SW 1271 (cell line): ENCODE measurements around the gene NOL4L.

Experiments used
- DNase-seq, 2 experiments: peaks; one replicate each; lab custom pipeline; 2025; lab: John Stamatoyannopoulos, UW

NOL4L gene

GRCh38 chr20:32539817-32540675 lies 45.1 kb downstream of the NOL4L start:
- no peak for DNase-seq

DNA sequence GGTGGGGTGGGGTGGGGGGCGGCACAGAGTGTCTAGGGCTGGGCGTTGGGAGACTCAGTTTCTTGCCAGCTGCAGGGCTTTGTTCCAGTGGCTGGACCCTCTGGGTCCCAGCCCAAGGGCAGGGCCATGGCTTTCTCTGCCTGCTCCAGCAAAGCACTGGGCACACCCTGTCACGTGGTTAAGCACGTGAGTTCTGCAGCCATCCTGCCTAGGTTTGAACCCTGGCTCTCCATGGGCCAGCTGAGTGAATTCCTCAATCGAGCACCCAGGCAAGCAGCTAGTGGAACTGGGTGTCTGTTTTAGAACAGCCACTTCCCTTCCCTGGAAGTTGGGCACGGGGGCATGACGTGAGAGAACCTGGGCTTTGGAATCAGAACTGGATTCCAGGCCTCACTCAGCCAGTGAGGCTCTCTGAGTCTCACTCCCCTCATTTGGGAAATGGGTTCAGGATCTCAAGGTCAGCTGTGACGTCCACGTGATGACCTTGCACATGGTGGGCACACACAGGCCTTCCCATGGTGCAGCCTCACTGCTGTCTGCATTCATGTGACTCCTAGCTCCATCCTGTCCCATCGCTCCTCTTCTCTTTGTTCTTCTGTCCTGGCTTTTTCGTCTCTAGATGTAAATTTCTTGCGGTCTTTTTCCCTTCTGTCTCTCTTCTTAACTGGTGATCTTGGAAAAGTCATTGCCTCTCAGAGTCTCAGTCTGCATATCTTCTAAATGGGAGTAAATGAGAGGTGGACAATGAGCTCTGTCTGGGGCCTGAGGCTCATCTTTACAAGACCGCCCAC lies 45.9 kb downstream of the NOL4L start:
- no peak for DNase-seq

GRCh38 chr20:32538526-32538939 lies 46.6 kb downstream of the NOL4L start:
- no peak for DNase-seq

- DNase-seq = no peak
Measured at GRCh38 chr20:32537657-32538525, 47.2 kb downstream of the NOL4L start.

- DNase-seq = no peak
Measured at GRCh38 chr20:32536851-32537656, 48.1 kb downstream of the NOL4L start.

DNA sequence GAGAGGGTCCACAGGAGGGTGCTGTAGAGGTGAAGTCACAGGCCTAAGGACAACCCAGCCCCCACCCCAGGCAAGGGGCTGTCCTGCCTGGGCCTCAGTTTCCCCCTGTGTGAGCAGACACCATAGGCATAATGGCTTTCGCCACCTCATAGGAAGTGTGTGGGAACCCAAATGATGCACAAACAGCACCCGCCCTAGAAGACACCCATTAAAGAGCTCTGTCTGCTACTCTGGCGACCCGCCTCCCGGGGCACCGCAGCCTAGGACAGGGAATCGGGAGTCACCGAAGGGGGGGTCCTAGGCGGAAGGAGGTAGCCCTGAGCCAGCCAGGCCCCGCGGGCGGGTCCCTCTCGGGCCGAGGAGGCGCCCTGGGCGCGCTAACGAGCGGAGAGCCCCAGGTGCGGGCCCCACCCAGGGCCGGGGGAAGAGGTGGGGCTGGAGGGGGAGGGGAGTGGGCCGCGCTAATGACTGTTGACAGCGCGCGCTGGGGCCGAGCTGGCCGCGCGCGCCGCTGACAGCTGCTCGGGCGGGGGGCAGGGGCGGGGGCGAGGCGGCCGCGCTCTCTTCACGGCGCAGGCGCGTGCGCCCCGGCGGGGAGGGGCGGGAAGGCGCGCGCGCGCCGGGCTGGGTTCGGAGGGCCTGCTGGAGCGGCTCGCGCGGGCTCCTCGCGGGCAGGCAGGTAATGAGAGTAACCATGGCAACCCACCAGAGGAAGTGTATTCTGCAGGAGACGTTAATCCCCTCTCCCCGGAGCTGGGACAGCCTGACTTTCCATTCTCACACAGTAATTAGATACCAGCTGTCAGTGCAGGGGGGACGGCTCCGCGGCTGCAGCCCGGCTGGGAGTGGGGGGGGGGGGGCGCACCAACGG lies 48.9 kb downstream of the NOL4L start:
- DNase-seq = peak in 1 of 2 experiments; percentile 47

DNA sequence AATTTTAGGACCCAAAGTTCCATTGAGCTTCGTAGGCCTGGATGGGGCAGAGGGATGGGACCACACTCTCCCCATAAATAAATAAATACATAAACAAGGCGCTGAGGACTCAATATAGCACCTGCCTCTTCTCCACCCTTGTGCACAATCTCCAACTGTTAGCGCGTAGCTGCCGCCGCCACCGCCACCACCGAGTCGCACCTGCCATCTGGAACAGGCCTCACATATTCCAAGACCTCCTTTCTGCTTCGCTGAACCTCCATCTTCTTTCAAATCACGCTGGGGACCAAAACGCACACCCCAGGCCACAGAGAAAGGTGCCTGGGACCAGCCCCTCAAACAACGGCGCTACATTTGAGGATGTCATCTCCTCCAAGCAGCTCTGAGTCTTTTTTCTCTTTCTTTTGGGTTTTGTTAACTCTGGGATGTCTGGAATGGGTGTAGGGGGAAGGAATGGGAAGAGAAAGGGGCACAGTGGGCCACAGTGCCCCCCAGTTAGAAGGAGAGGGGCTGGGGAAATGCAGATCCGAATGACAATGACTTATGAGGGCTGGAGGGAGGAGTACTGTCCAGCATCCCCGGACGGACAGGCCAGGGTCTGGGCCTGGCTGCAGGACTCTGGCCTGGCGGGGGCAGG lies 49.7 kb downstream of the NOL4L start:
- no peak for DNase-seq

- DNase-seq = no peak
Measured at GRCh38 chr20:32534661-32535240, 50.4 kb downstream of the NOL4L start.

DNA sequence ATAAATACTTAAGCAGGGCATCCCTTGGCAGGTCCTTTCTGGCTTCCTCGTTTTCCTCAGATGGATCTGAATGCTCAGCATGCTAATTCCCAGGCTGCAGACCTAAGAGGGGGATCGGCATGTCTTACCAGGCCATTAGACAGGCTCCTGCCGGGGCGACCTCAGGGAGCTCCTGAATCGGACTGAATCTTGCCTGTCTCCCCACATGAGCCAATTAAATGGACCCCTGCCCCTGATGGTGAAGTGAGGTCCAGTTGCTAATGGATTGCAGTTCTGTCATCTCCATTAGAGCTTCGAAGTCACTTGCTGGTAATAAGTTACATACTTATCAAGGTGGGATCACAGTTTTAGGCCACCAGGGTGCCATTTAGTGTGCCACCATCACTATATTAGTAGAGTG lies 51.4 kb downstream of the NOL4L start:
- DNase-seq = no peak

- DNase-seq = no peak
Measured at GRCh38 chr20:32532246-32532645, 52.9 kb downstream of the NOL4L start.

GRCh38 chr20:32528905-32529670 lies 56.0 kb downstream of the NOL4L start:
- DNase-seq = no peak

- no peak for DNase-seq
Measured at GRCh38 chr20:32528171-32528891, 56.8 kb downstream of the NOL4L start.

GRCh38 chr20:32527447-32528055 lies 57.6 kb downstream of the NOL4L start:
- DNase-seq = no peak

DNA sequence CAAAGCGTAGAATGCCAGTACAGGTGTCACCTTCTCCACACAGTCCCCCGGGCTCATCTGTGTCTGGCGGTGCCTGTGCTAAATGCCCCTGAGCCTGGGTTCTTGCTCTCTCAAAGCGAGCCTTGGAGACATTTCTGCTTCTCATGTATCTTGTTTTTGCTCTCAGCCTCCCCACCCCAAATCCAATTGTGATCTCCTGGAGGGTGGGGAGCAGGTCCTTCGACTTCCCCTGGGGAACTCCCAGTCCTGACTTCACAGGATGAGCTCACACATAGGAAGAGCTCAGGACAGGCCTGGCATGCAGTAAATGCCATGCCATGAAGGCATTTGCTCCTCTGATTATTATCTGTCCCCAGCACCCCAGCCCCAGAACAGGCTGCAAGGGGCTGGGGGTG lies 58.1 kb downstream of the NOL4L start:
- DNase-seq = no peak

DNA sequence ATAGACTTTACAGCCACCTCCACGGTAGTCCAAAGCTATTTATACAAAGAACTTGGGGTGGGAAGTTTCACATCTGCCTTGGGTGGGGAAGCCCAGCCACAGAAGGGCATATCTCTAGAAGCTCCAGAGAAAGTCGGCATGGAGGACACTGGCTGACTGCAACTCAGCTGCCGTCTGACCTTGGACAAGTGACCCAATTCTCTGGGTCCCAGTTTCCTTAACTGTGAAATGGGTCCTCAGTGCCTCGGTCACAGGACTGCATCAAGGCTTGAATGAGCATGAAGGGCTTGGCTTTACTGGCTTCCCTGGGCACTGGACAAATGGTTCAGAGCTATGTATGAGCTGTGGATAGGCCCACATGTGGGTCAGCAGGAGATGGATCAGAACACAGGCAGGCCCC lies 58.6 kb downstream of the NOL4L start:
- no peak for DNase-seq

DNA sequence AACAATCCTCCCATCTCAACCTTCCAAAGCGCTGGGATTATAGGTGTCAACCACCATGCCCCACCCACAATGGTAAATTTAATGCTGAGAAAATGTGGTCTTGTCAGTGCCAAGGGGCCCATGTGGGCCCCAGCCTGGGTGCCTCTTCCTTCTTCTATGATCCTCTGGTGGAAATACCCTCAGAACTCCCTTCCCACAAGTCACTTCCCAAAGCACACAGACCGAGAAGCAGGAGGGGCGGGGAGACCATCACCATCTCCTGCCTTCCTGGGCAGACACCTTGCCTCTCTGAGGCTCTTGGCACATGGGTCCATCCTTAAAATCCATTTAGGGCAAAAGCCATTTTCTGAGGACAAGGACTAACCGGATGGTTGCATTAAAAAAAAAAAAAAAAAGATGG lies 59.0 kb downstream of the NOL4L start:
- DNase-seq = no peak

- DNase-seq = no peak
Measured at GRCh38 chr20:32524829-32525501, 60.2 kb downstream of the NOL4L start.
